ENCODE results near the gene CTCFL.

- TF ChIP-seq REST (IDR thresholded peaks at IDR 0.05) (no peak), CTCF (IDR thresholded peaks at IDR 0.05; ENCODE audit: low read depth, low read length, missing input control) (peak; percentile 18), NR2F2 (IDR thresholded peaks at IDR 0.05) (no peak), MAX (IDR thresholded peaks at IDR 0.05) (no peak)
Measured at GRCh38 chr20:57509665-57510237, 15.2 kb downstream of the CTCFL start.

Data from liver (tissue), 3 donors.